HS-5 (cell line): Measurements from ENCODE around the gene PRG2.

ENCODE experiments used
- DNase-seq: peaks from one replicate; pipeline ENCODE4 v3.0.0-alpha.2; 2012; ENCODE audit warnings: low read depth

The PRG2 gene

GRCh38 chr11:57390535-57390934 lies at the start of gene PRG2:
Gene PRG2 (minus strand): TSS chr11:57390650. CDS start chr11:57389944, 706 bp downstream.
- no peak for DNase-seq

- DNase-seq = no peak
These were observed 49.3 kb upstream of the PRG2 start for GRCh38 chr11:57439786-57440185.

- DNase-seq = no peak
These were observed 48.2 kb upstream of the PRG2 start for GRCh38 chr11:57438345-57439285.

GRCh38 chr11:57436031-57436430 lies 45.6 kb upstream of the PRG2 start:
- DNase-seq = no peak

GRCh38 chr11:57434640-57435546 lies 44.4 kb upstream of the PRG2 start:
- DNase-seq = peak; percentile 82

- DNase-seq = peak; percentile 71
These were observed 42.3 kb upstream of the PRG2 start for GRCh38 chr11:57432714-57433163.

GRCh38 chr11:57432149-57432561 lies 41.7 kb upstream of the PRG2 start:
- DNase-seq = no peak

- DNase-seq = no peak
These were observed 40.5 kb upstream of the PRG2 start for GRCh38 chr11:57430952-57431351.

GRCh38 chr11:57429946-57430345 lies 39.5 kb upstream of the PRG2 start:
- DNase-seq = no peak

GRCh38 chr11:57428643-57429042 lies 38.2 kb upstream of the PRG2 start:
- no peak for DNase-seq

- DNase-seq = no peak
These were observed 37.3 kb upstream of the PRG2 start for GRCh38 chr11:57427727-57428082.

- peak; percentile 85 for DNase-seq
These were observed 36.7 kb upstream of the PRG2 start, which contains the start of gene SLC43A3 for GRCh38 chr11:57426929-57427726. Gene SLC43A3 (minus strand): TSS chr11:57427121. CDS start chr11:57426172, 949 bp downstream.

- no peak for DNase-seq
These were observed 36.0 kb upstream of the PRG2 start for GRCh38 chr11:57426439-57426928.

- no peak for DNase-seq
These were observed 35.4 kb upstream of the PRG2 start for GRCh38 chr11:57425565-57426438.

GRCh38 chr11:57424792-57425564 lies 34.5 kb upstream of the PRG2 start:
- peak; percentile 93 for DNase-seq

- DNase-seq = no peak
These were observed 33.8 kb upstream of the PRG2 start for GRCh38 chr11:57424137-57424791.

GRCh38 chr11:57422669-57423068 lies 32.2 kb upstream of the PRG2 start:
- DNase-seq = no peak

- DNase-seq = no peak
These were observed 31.4 kb upstream of the PRG2 start for GRCh38 chr11:57421805-57422204.

- DNase-seq = no peak
These were observed 30.6 kb upstream of the PRG2 start for GRCh38 chr11:57421066-57421465.
